Psoas muscle (tissue), 8 donors: ENCODE data around the gene FAM222A. TPM values are rescaled to one million over a fixed set of nuclear protein-coding genes. Genes with fewer than 3 reads are reported as not detected.
A peak's percentile ranks its signal among the peaks of the same experiment; 100 is the strongest.

Experiments
- ATAC-seq, 4 donors: fragments of 200-7000 bp; cut with Tn5 transposase; one replicate each; pipeline ENCODE4 v1.9.1; 2020; ENCODE audit warnings: moderate library complexity in 3 of 4, mild to moderate bottlenecking in 2 of 4
- DNase-seq, 2 donors: peaks; one replicate each; pipeline ENCODE4 v3.0.0-alpha.2; 2020
- H3K27ac ChIP-seq: fragments of 200-600 bp; one replicate; pipeline ENCODE4 v1.8.0; 2022
- H3K27me3 ChIP-seq, 3 donors: fragments of 200-600 bp in 1 of 3; one replicate each; pipeline versions ENCODE4 v1.6.1 to v1.8.0; 2013 to 2022; ENCODE audit warnings: low read length in 2 of 3, mild to moderate bottlenecking in 2 of 3, moderate library complexity in 1 of 3; ENCODE audit not compliant: insufficient read depth in 3 of 3
- H3K36me3 ChIP-seq, 2 donors: fragments of 200-600 bp in 1 of 2; one replicate each; pipeline versions ENCODE4 v1.6.1 to v1.8.0; 2013 to 2022; ENCODE audit warnings: low read depth in 1 of 2, mild to moderate bottlenecking in 1 of 2, moderate library complexity in 1 of 2; ENCODE audit not compliant: insufficient read depth in 1 of 2
- H3K4me1 ChIP-seq: fragments of 200-600 bp; one replicate; pipeline ENCODE4 v1.8.0; 2022
- H3K4me3 ChIP-seq: fragments of 200-600 bp; one replicate; pipeline ENCODE4 v1.8.0; 2022; ENCODE audit warnings: mild to moderate bottlenecking
- H3K9me3 ChIP-seq: fragments of 200-600 bp; one replicate; pipeline ENCODE4 v1.8.0; 2022
- WGBS, 3 donors: extraction: QIAGEN DNeasy Blood & Tissue Kit; methylation state at CpG; one replicate each; pipeline versions ENCODE4 v1.1.6 to v1.1.7; 2013; 5-methylcytosine and 5-hydroxymethylcytosine counted together
- intact Hi-C, 2 donors: fragments of 100-400 bp; cut with DNase I; formaldehyde crosslinking; loops; one replicate each; pipeline versions ENCODE4 v1.11.0 to v1.14.2; 2022
- polyA plus RNA-seq, 3 donors: library from polyadenylated mRNA; stranded (reverse); fragments of 200-250 nt; gene quantifications; one replicate each; pipeline ENCODE4 v1.2.3, GENCODE V29; 2013
- total RNA-seq, 4 donors: library from RNA; stranded (reverse); fragmentation: NEBNext Ultra II Directional in 2 of 4; extraction: Animal tissue kit (Norgen Biotek cat#: 25700) in 2 of 4; gene quantifications; one replicate each; pipeline versions ENCODE4 v1.2.1 to v1.2.4, GENCODE V29; 2021 to 2023
- TF ChIP-seq, protein P1 (sequence below): fragments of 200-600 bp; IDR thresholded peaks from one replicate; pipeline ENCODE4 v1.8.0; 2022; ENCODE audit warnings: antibody characterized with exemption
- donor health status: healthy with polysubstance abuse.
- donor health status: DM: no; HTN: no; CAD: no; lungs with moderate emphysema.
- donor health status: Bipolar disorder and iron deficiency.
- donor health status: healthy.
- donor health status: DM: yes; HTN: yes; CAD: no.
- donor health status: DM: no; HTN: no; CAD: no.
- donor health status: DM: no; HTN: no; CAD: no.
- donor health status: DM: yes; HTN: yes; CAD: no.

The FAM222A gene
- total and polyA plus RNA-seq, 7 donors = 0.59 to 15.8 (median 5.1) TPM

DNA sequence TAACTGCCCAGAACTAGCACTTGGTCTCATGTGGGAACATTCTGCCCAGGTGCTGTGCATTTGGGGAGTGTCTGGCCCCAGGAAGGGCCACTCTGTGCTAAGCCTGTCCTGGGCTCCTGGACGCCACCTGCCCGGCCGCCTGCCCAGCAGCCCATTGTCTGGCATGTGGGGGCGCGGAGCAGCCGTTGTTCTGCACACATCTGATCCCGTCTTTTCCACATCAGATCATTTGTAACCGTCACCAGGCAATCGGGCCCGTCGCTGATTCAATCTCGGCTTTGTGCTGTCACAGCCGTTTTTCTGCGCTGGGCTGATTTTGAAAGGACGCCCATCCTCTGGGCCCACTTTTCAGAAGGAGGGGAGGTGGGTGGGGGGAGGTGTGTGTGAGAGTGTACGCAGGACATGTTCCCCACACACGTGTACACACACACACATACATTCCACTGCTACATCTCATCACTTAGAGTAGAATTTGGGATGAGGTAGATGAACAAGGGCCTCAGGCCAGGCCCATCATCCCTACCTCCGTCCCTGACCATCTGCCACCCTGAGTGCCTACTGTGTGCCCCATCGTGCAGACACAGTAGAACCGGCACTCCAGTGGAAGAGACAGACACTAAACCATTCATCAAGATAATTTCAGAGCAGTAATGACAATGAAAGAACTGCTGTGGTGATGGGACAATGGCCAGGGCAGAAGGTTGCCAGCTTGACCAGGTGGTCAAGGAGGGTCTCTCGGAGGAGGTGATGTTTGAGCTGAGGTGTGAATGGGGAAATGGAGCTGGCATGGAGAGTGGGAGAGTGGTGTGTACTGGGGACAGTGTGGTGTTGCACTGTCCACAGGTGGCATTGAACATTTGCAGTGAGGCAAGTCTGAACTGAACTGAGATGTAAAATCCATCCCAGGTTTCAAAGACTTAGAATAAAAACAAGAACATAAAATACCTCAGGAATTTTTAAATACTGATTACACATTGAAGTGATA is 19.0 kb downstream of the FAM222A start:
- peak; percentile 4 to 30 for DNase-seq
- TF ChIP-seq, protein P1, sequence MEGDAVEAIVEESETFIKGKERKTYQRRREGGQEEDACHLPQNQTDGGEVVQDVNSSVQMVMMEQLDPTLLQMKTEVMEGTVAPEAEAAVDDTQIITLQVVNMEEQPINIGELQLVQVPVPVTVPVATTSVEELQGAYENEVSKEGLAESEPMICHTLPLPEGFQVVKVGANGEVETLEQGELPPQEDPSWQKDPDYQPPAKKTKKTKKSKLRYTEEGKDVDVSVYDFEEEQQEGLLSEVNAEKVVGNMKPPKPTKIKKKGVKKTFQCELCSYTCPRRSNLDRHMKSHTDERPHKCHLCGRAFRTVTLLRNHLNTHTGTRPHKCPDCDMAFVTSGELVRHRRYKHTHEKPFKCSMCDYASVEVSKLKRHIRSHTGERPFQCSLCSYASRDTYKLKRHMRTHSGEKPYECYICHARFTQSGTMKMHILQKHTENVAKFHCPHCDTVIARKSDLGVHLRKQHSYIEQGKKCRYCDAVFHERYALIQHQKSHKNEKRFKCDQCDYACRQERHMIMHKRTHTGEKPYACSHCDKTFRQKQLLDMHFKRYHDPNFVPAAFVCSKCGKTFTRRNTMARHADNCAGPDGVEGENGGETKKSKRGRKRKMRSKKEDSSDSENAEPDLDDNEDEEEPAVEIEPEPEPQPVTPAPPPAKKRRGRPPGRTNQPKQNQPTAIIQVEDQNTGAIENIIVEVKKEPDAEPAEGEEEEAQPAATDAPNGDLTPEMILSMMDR = no peak
- WGBS, 3 donors = 78 to 79% (median 79%) methylated on average over 21 of the region's 21 CpGs
- Histone ChIP-seq H3K4me1 (no peaks in the 10 kb centered on the region), H3K9me3 (no peaks in the 10 kb centered on the region), H3K27me3 (no peaks in the 10 kb centered on the region), H3K4me3 (no peak overlapping the region), H3K27ac (no peak overlapping the region), H3K36me3 (no peaks in the 10 kb centered on the region)
- intact Hi-C loops = no loop called here
- ATAC-seq = no peak

GRCh38 chr12:109734219-109735000 is 20.8 kb downstream of the FAM222A start:
- DNase-seq (peak; percentile 18 to 39), ATAC-seq (peak in 1 of 4 donors; percentile 65)
- Histone ChIP-seq H3K4me3 (no peak overlapping the region), H3K36me3 (no peaks in the 10 kb centered on the region), H3K4me1 (no peaks in the 10 kb centered on the region), H3K27me3 (no peaks in the 10 kb centered on the region), H3K9me3 (no peaks in the 10 kb centered on the region), H3K27ac (no peak overlapping the region)
- intact Hi-C loops = no loop called here
- 32 to 39% (median 38%) methylated on average over 22 of the region's 22 CpGs for WGBS, 3 donors
- TF ChIP-seq, protein P1 = no peak

GRCh38 chr12:109735051-109735521 is 21.5 kb downstream of the FAM222A start:
- no peaks in the 10 kb centered on the region for H3K27me3 ChIP-seq
- no peaks in the 10 kb centered on the region for H3K36me3 ChIP-seq
- DNase-seq (peak; percentile 9 to 23), ATAC-seq (no peak)
- no peaks in the 10 kb centered on the region for H3K4me1 ChIP-seq
- H3K27ac ChIP-seq = no peak overlapping the region
- TF ChIP-seq, protein P1 = no peak
- H3K4me3 ChIP-seq = no peak overlapping the region
- WGBS, 3 donors = 66 to 77% (median 70%) methylated on average over 12 of the region's 12 CpGs
- no peaks in the 10 kb centered on the region for H3K9me3 ChIP-seq
- intact Hi-C loops = no loop called here

GRCh38 chr12:109735825-109736551 is 22.4 kb downstream of the FAM222A start:
- no peak overlapping the region for H3K27ac ChIP-seq
- 56 to 58% (median 57%) methylated on average over 9 of the region's 9 CpGs for WGBS, 3 donors
- ATAC-seq (no peak), DNase-seq (peak; percentile 1 to 41)
- H3K4me1 ChIP-seq = no peaks in the 10 kb centered on the region
- TF ChIP-seq, protein P1 = no peak
- no peaks in the 10 kb centered on the region for H3K27me3 ChIP-seq
- H3K4me3 ChIP-seq = no peak overlapping the region
- H3K36me3 ChIP-seq = no peaks in the 10 kb centered on the region
- H3K9me3 ChIP-seq = no peaks in the 10 kb centered on the region
- intact Hi-C loops = no loop called here
